Astrocyte (in vitro differentiated cells and primary cell): ENCODE results near the gene NSD1. TPM values are rescaled to one million over a fixed set of nuclear protein-coding genes. Genes with fewer than 3 reads are reported as not detected.
"Not testable (repeated sequence)": the region's sequence is repeated elsewhere in the genome, so short reads cannot be mapped to it uniquely, and the experiment has no call there.

Experiments
- DNase-seq: peaks from one replicate; pipeline ENCODE4 v3.0.0-alpha.2; 2010; ENCODE audit warnings: low read depth
- FAIRE-seq: peaks from 2 replicates; lab custom pipeline; 2011; peaks lifted over from hg19 to GRCh38; lab: Jason Lieb, UNC
- H2AFZ ChIP-seq: 2 replicates; pipeline ENCODE4 v1.6.0; 2012; ENCODE audit warnings: low read depth, low read length, inconsistent platforms
- H3K27ac ChIP-seq: 2 replicates; pipeline ENCODE4 v1.5.1; 2011; ENCODE audit warnings: low read depth, low read length, inconsistent platforms
- H3K27me3 ChIP-seq: 2 replicates; pipeline ENCODE4 v1.6.0; 2011; ENCODE audit warnings: low read length, inconsistent platforms; ENCODE audit not compliant: insufficient read depth
- H3K36me3 ChIP-seq: 2 replicates; pipeline ENCODE4 v1.5.1; 2011; ENCODE audit warnings: low read length, inconsistent platforms; ENCODE audit not compliant: insufficient read depth
- H3K4me1 ChIP-seq: 2 replicates; pipeline ENCODE4 v1.5.1; 2011; ENCODE audit warnings: low read length, inconsistent platforms; ENCODE audit not compliant: insufficient read depth
- H3K4me2 ChIP-seq: 2 replicates; pipeline ENCODE4 v1.6.0; 2012; ENCODE audit warnings: low read length, inconsistent platforms
- H3K4me3 ChIP-seq: 2 replicates; pipeline ENCODE4 v1.5.1; 2011; ENCODE audit warnings: low read depth, mild to moderate bottlenecking, low read length, inconsistent platforms; ENCODE audit not compliant: insufficient read depth
- H3K79me2 ChIP-seq: 2 replicates; pipeline ENCODE4 v1.6.0; 2012; ENCODE audit warnings: mild to moderate bottlenecking, low read length, inconsistent platforms; ENCODE audit not compliant: insufficient read depth
- H3K9ac ChIP-seq: 2 replicates; pipeline ENCODE4 v1.6.0; 2012; ENCODE audit warnings: mild to moderate bottlenecking, low read length, inconsistent platforms
- H3K9me3 ChIP-seq: 2 replicates; pipeline ENCODE4 v1.5.1; 2012; ENCODE audit warnings: low read depth, mild to moderate bottlenecking, low read length, inconsistent platforms; ENCODE audit not compliant: insufficient read depth
- H4K20me1 ChIP-seq: 2 replicates; pipeline ENCODE4 v1.6.0; 2012; ENCODE audit warnings: low read length, inconsistent platforms; ENCODE audit not compliant: insufficient read depth
- H3K27ac Mint-ChIP-seq: one replicate; pipeline ENCODE4 v1.8.0; 2021; ENCODE audit warnings: mild to moderate bottlenecking, mixed read lengths; ENCODE audit not compliant: unreplicated experiment
- H3K27me3 Mint-ChIP-seq: one replicate; pipeline ENCODE4 v1.8.0; 2021; ENCODE audit warnings: low read depth, mixed read lengths; ENCODE audit not compliant: unreplicated experiment
- H3K36me3 Mint-ChIP-seq: one replicate; pipeline ENCODE4 v1.8.0; 2021; ENCODE audit warnings: low read depth, mixed read lengths; ENCODE audit not compliant: unreplicated experiment
- H3K4me1 Mint-ChIP-seq: one replicate; pipeline ENCODE4 v1.8.0; 2021; ENCODE audit warnings: low read depth, mixed read lengths; ENCODE audit not compliant: unreplicated experiment
- H3K4me3 Mint-ChIP-seq: one replicate; pipeline ENCODE4 v1.8.0; 2021; ENCODE audit warnings: mild to moderate bottlenecking, moderate library complexity, mixed read lengths; ENCODE audit not compliant: unreplicated experiment
- H3K9me3 Mint-ChIP-seq: one replicate; pipeline ENCODE4 v1.8.0; 2021; ENCODE audit warnings: mild to moderate bottlenecking, mixed read lengths; ENCODE audit not compliant: unreplicated experiment
- EZH2 ChIP-seq: IDR thresholded peaks from 2 replicates; pipeline ENCODE4 v1.6.1; 2012; ENCODE audit warnings: mild to moderate bottlenecking, low read length, inconsistent platforms; ENCODE audit not compliant: insufficient read depth
- total RNA-seq: library from RNA; stranded (reverse); gene quantifications from 2 replicates; pipeline ENCODE4 v1.2.1, GENCODE V29; 2021
- TF ChIP-seq, protein P1 (sequence below): IDR thresholded peaks from 2 replicates; pipeline ENCODE4 v1.5.1; 2011; ENCODE audit warnings: low read depth, mild to moderate bottlenecking, inconsistent platforms, low read length, moderate library complexity; ENCODE audit not compliant: insufficient read depth

Gene NSD1
- total RNA-seq, 1 donor from 2014 or later: 71.9 TPM

GRCh38 chr5:177338251-177339106 lies 204.9 kb downstream of the NSD1 start:
- Histone ChIP-seq H3K9ac (no peak overlapping the region), H3K27ac (no peak overlapping the region), H4K20me1 (peaks cover 50% of the 10 kb centered on the region), H3K36me3 (peaks cover 14% of the 10 kb centered on the region), H2AFZ (no peak overlapping the region), H3K4me1 (no peaks in the 10 kb centered on the region), H3K9me3 (no peaks in the 10 kb centered on the region), H3K79me2 (peaks cover 43% of the 10 kb centered on the region), H3K4me2 (no peak overlapping the region), H3K4me3 (no peak overlapping the region), H3K27me3 (no peaks in the 10 kb centered on the region)
- Mint-ChIP-seq H3K27ac (no peak overlapping the region), H3K36me3 (peaks cover 19% of the 10 kb centered on the region), H3K27me3 (no peaks in the 10 kb centered on the region), H3K4me1 (no peaks in the 10 kb centered on the region), H3K4me3 (no peak overlapping the region), H3K9me3 (no peaks in the 10 kb centered on the region)
- DNase-seq: no peak
- no peak for FAIRE-seq
- TF ChIP-seq, protein P1, sequence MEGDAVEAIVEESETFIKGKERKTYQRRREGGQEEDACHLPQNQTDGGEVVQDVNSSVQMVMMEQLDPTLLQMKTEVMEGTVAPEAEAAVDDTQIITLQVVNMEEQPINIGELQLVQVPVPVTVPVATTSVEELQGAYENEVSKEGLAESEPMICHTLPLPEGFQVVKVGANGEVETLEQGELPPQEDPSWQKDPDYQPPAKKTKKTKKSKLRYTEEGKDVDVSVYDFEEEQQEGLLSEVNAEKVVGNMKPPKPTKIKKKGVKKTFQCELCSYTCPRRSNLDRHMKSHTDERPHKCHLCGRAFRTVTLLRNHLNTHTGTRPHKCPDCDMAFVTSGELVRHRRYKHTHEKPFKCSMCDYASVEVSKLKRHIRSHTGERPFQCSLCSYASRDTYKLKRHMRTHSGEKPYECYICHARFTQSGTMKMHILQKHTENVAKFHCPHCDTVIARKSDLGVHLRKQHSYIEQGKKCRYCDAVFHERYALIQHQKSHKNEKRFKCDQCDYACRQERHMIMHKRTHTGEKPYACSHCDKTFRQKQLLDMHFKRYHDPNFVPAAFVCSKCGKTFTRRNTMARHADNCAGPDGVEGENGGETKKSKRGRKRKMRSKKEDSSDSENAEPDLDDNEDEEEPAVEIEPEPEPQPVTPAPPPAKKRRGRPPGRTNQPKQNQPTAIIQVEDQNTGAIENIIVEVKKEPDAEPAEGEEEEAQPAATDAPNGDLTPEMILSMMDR: no peak
- no peak for TF ChIP-seq EZH2

- DNase-seq: no peak
- no peaks in the 10 kb centered on the region for H3K4me1 ChIP-seq
- no peak overlapping the region for H2AFZ ChIP-seq
- H3K4me3 ChIP-seq: no peak overlapping the region
- no peak overlapping the region for H3K27ac ChIP-seq
- H3K27me3 Mint-ChIP-seq: no peaks in the 10 kb centered on the region
- no peak overlapping the region for H3K9ac ChIP-seq
- peaks cover 12% of the 10 kb centered on the region for H3K36me3 ChIP-seq
- H3K9me3 ChIP-seq: no peaks in the 10 kb centered on the region
- no peak overlapping the region for H3K4me3 Mint-ChIP-seq
- H3K27me3 ChIP-seq: no peaks in the 10 kb centered on the region
- no peaks in the 10 kb centered on the region for H3K4me1 Mint-ChIP-seq
- TF ChIP-seq, protein P1: no peak
- TF ChIP-seq EZH2: no peak
- FAIRE-seq: no peak
- H3K27ac Mint-ChIP-seq: no peak overlapping the region
- H4K20me1 ChIP-seq: peaks cover 55% of the 10 kb centered on the region
- H3K9me3 Mint-ChIP-seq: no peaks in the 10 kb centered on the region
- H3K4me2 ChIP-seq: no peak overlapping the region
- H3K36me3 Mint-ChIP-seq: peaks cover 14% of the 10 kb centered on the region
- H3K79me2 ChIP-seq: peaks cover 49% of the 10 kb centered on the region
Measured at GRCh38 chr5:177339107-177339638, 205.6 kb downstream of the NSD1 start.

GRCh38 chr5:177343000-177343399 lies 209.4 kb downstream of the NSD1 start:
- DNase-seq, H3K27ac ChIP-seq, H3K36me3 Mint-ChIP-seq, H3K9me3 ChIP-seq, H3K4me1 Mint-ChIP-seq, H3K27me3 Mint-ChIP-seq, H3K4me3 Mint-ChIP-seq, H3K4me2 ChIP-seq, H3K9ac ChIP-seq, H3K4me1 ChIP-seq, FAIRE-seq, H3K4me3 ChIP-seq, H2AFZ ChIP-seq, H3K27ac Mint-ChIP-seq, H3K9me3 Mint-ChIP-seq, H3K27me3 ChIP-seq: not testable (repeated sequence)
- peaks cover 84% of the 10 kb centered on the region for H3K79me2 ChIP-seq
- H4K20me1 ChIP-seq: peaks cover 65% of the 10 kb centered on the region
- peaks cover 21% of the 10 kb centered on the region for H3K36me3 ChIP-seq
